Esophagus mucosa (tissue), 1 donor: ENCODE data around the gene CERS4. TPM values are rescaled to one million over a fixed set of nuclear protein-coding genes. Genes with fewer than 3 reads are reported as not detected.
"Not testable (repeated sequence)": the region's sequence is repeated elsewhere in the genome, so short reads cannot be mapped to it uniquely, and the experiment has no call there.

Experiments
- ATAC-seq: fragments of 200-7000 bp; cut with Tn5 transposase; one replicate; pipeline ENCODE4 v1.9.1; 2020
- total RNA-seq: library from RNA; stranded (reverse); gene quantifications from one replicate; pipeline ENCODE4 v1.2.4, GENCODE V29; 2023
- donor health status: DM: yes; HTN: yes; CAD: no.

Gene CERS4
- total RNA-seq, 1 donor from 2014 or later = 84.8 TPM

DNA sequence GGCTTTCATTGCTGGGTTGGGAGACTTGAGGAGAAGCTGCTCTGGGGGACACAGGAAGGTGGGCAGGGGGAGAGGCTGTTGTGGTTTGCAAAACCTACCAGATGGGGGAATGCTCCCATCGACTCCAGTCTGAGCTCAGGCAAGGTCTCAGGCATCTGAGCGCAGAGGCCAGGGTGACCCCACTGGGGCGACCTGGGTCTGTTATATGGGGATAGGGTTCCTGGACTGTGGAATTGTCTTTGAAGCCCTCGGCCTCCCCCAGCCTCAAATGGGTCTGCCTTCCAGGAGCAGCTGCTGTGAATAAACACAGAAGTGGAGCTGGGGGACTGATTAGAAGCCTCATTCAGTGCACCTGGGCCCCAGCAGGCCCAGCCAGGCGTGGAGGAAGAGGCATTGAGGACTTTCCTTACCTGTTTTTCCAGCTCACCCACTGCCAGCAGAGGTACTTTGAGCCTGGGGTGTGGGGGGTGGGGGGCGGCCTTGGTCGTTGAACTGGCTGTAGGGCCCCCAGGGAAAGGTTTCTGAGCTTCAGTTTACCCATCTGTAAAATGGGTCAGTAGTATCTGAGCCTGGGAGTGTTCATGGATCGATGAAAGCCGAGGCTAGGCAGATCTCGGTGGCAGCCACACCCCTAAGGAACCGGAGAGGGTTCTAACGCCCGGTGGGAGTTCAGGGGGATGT, 1.4 kb downstream of the CERS4 start:
- peak; percentile 35 for ATAC-seq

DNA sequence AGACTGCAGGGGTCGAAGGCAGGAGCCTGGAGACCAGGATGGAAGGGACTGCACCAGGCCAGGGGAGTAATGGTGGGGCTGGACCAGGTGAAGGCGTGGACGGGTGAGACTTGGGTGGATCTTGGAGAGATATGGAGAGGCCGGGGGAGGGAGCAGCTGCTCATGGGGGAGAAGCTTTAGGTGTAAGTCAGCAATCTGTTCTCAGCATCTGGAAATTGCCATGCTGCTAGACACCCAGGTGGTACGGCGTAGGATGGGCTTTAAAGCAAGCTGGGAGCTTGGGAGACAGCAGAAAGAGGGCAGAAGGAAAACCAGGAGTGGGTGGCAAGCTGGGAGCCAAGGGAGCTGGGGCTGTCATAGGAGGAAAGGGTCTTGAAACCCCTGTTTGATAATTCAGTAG, 3.0 kb downstream of the CERS4 start:
- ATAC-seq = no peak

DNA sequence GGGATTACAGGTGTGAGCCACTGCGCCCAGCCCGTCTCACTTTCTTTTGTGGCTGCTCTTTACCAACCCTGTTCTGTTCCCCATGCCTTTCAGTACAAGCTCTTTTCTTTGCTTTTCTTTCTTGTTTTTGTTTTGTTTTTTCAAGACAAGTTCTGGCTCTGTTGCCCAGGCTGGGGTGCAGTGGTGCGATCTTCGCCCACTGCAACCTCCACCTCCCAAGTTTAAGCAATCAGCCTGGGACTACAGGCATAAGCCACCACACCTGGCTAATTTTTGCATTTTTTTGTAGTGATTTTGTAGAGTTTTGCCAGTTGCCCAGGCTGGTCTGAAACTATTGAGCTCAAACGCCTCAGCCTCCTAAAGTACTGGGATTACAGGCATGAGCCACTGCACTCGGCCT, 3.7 kb downstream of the CERS4 start:
- no peak for ATAC-seq

DNA sequence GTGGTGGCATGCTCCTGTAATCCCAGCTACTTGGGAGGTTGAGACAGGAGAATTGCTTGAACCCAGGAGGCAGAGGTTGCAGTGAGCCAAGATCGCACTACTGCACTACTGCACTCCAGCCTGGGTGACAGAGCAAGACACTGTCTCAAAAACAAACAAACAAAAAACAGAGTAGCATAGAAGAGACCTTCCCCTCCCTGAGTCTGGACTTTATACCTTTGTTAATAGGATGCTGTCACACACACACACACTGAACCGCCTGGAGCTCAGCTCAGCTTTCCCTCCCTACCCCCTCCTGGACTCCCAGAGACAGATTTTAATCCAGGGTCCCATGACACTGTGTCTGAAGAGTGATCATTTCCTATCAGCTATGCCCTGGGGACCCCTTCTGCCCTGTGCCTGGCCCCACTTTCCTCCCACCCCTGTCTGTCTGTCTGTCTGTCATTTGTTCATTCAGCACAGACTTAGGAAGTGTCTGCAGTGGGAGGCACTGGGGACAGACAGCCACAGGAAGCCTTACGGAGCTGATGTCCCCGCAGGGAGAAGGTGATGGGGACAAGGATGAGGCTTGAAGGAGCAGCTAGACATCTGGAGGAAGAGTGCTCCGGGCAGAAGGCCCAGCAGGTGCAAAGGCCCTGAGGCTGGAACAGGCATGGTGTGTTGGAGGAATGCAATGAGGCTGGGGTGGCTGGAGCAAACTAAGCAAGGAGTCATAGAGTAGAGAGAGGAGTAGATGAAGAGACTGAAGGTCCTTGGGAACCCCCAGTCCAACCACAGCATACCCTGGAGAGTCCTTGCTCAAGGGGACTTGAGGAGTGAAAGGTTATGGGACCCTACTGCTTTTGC, 4.9 kb downstream of the CERS4 start:
- no peak for ATAC-seq

DNA sequence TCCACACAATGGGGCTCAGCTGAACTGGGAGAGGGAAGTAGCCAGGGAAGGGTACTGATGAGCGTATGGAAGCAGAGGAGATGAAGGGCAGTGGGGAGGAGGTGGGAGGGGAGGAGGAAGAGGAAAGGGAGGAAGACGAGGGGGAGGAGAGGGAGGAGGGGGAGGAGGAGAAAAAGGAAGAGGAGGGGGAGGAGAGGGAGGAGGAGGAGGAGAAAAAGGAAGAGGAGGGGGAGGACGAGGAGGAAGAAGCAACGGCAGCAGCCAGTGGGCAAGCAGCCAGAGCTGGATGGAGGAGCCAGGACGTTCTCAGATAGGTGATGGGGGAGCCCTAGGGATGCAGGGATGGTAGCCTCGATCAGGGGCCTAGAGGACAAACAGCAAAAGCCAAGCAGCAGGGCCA, 5.6 kb downstream of the CERS4 start:
- ATAC-seq = no peak

DNA sequence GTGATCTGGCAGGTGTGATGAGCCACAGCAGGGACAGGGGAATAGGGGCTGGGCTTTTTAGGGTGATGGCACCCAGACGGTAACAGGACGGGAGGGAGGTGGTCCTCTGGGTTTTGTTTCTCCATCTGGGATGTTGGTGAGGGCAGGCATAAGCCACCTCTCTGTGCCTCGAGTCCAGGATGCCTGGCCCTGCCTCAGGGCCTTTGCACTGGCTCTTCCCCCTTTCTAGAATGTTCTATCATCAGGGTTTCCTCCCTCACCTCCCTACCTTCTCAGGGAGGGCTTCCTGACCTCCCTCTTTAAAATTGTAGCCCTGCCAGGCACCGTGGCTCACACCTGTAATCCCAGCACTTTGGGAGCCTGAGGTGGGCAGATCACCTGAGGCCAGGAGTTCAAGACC, 6.6 kb downstream of the CERS4 start:
- no peak for ATAC-seq

DNA sequence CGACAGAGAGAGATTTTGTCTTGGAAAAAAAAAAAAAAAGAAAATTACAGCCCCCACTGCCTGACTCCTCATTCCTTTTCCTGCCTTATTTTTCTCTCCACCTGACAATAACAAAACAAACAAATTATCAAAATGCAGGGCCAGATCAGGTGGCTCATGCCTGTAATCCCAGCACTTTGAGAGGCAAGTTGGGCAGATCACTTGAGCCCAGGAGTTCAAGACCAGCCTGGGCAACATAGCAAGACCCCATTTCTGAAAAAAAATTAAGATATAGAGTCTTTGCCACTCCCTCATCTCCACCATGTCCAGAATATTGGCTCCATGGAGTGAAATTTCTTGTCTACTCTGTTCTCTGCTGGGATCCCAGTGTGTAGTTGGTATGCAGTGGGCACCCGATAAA, 7.2 kb downstream of the CERS4 start:
- no peak for ATAC-seq

DNA sequence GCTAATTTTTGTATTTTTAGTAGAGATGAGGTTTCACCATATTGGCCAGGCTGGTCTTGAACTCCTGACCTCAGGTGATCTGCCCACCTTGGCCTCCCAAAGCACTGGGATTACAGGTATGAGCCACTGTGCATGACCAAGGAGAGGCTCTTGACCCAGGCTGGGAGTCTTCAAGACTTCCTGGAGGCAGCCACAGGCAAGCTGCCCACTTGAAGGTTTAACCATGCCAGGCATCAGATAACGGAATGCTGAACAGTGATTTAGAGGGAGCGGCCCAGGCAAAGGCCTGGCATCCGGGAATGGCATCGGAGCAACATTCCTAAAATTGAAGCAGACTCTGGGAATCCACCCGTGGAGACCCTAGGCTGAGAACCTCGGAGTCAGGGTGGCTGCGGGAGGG, 9.0 kb downstream of the CERS4 start:
- ATAC-seq = not testable (repeated sequence)

DNA sequence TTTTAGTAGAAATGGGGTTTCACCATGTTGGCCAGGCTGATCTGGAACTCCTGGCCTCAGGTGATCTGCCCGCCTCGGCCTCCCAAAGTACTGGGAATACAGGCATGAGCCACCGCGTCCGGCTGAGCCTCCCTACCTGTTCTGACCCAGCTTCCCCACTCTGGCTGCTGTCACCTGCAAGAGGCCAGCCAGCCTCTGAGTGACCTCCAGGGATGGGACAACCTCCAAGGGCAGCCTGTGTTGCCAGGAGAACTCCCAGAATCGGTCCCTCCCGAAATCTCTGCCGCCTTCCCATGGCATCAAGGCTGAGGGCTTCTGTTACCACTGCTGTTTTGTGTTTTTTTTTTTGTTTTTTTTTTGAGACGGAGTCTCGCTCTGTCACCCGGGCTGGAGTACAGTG, 11.3 kb downstream of the CERS4 start:
- no peak for ATAC-seq

DNA sequence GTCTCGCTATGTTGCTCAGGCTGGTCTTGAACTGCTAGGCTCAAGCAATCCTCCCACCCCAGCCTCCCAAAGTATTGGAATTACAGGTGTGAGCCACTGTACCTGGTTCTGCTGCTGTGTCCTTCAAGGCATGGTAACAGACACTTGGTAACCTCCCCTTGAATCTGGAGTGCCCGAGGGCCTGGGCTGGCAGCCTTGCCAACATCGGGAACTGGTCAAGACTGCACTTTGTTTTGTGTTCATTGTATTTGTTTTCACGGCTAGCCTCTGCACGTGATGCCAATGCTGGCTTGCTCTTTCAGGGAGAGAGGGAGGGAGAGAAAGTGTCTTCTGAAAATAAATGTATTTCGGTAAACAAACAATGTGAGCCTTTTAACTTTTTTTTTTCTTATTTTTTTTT, 12.0 kb downstream of the CERS4 start:
- ATAC-seq = no peak

DNA sequence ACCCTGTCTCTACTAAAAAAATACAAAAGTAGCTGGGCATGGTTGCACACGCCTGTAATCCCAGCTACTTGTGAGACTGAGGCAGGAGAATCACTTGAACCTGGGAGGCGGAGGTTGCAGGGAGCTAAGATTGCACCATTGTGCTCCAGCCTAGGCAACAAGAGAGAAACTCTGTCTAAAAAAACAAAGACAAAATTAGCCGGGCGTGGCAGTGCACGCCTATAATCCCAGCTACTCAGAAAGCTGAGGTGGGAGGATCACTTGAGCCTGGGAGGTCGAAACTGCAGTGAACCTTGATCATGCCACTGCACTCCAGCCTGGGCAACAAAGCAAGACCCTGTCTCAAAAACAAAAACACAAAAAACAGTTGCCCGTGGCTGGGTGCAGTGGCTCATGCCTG, 14.3 kb downstream of the CERS4 start:
- ATAC-seq = peak; percentile 32

DNA sequence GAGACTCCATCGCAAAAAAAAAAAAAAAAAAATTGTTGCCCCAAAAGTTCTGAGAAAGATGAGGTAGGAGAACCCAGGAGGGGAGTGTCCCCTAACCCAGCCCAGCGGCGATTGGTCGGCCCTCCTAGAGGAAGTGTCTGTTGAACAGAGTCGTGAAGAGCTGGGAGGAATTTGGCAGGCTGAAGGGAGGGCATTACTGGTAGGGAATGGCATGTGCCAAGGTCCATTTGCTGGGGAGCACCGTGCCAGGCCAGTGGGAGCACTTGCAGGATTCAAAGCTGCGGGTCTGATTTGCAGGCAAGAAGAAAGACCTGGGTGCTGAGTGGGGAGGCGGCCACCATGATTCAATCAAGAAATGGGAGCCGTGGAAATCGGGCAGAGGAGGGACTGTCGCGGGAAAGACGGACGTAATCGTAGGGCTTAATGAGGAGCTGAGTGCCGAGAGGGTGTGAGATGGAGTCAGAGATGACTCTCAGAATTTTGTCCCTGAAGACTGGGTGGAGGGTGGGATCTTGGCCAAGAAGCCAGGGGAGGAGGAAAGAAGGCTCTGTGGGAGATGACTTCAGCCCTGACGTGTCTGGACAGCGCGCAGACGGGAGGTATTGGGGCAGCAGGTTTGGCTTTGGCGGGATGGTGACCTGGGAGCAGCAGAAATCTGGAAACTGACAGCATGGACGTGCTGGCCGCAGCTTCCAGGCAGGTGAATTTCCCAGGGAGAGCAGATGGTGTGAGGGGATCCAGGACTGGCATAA, 15.4 kb downstream of the CERS4 start:
- peak; percentile 84 for ATAC-seq

DNA sequence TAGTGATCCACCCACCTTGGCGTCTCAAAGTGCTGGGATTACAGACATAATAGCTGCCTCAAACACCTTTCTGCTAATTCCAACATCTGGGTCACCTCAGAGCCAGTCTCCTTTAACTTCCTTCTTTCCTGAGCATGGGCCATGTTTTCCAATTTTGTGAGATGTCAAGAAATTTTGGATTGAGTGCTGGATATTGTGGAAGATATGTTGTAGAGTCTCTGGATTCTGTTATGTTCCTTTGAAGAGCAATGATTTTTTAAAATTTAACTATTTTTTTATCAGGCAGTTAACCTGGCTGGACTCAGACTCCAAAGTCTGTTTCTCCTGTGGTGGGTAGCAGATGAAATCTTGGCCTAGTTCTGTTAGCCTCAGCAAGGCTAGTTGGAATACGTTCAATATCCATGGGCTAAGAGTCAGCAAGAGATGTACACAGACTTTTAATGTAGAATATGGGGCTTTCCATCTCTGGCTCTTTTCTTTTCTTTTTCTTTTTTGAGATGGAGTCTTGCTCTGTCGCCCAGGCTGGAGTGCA, 22.0 kb downstream of the CERS4 start:
- no peak for ATAC-seq

DNA sequence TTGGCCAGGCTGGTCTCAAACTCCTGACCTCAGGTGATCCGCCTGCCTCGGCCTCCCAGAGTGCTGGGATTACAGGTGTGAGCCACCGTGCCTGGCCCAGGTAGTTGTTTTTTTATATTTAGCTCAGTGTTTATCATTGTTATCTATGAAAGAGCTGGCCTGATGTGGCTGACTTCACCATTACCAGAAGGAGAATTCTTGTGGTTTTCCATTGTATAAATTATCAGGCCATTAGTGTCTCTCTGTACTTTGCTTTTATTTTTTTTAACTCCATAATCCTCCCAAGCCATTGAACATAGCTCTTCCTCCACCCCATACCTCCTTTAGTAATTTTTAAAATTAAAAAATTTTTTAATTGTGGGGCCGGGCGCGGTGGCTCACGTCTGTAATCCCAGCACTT, 24.2 kb downstream of the CERS4 start:
- no peak for ATAC-seq

DNA sequence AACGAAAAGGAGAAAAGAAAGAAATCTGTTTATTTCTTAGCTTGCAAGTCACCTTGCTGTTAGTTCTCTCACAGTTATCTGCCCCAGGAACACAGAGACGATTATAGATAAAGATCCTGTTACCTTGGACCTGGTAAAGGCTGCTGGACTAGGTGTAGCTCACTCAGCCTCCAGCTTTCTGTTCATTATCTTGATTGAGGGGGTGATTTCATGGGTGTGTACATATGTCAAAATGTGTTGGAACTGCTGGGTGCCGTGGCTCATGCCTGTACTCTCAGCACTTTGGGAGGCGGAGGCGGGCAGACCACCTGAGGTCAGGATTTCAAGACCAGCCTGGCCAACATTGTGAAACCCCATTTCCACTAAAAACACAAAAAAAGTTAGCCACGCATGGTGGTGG, 27.9 kb downstream of the CERS4 start:
- ATAC-seq = no peak

DNA sequence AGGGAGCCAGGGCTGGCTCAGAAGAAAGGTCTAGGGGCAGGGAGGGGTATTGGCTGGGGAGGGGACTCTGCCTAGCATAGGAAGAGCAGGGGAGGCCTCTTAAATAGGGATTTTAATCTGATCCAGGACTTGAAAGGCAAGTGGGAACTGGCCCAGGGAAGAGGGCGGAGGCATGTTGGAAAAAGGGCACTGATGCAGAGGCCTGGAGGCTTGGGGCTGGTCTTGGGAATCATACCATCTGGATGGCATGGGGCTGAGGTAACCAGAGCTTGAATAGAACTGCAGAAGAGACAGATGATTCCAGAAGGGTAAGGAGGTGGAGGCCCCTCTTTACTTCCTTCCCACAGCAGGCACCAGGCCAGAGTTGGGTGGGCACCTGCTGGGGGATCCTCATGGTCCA, 29.1 kb downstream of the CERS4 start:
- peak; percentile 46 for ATAC-seq

DNA sequence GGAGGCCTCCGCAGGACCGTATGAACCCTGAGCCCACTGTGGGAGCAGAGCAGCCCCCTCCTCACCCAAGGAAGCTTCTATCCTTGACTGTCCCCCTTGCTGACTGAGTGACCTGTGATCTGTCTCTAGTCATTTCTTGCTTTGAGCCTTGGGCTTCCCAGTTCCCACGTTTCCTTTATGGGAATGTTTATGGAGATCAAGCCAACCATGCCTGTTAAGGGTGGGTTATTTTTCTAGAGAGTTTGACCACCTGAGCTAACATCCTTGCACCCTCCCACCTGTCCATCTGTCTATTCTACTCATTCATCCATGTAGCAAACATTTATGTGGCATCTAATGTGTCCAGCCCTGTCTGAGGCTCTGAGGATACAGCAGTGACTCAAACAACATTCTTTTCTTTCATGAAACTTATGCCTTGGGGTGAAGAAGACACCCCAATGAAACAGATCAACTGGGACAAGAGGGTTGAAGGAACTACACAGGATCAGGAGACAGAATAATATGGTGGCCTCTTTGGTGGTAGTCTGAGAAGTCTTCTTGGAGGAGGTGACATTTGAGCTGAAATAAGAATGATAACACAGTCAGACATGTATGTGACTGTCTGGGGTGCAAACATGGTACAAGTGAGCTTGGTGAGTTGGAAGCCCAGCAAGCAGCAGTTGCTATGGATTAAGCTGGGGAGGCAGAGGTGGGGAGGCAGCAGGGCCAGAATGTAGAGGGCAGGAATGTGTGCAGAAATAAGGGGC, 30.5 kb downstream of the CERS4 start:
- ATAC-seq = no peak

DNA sequence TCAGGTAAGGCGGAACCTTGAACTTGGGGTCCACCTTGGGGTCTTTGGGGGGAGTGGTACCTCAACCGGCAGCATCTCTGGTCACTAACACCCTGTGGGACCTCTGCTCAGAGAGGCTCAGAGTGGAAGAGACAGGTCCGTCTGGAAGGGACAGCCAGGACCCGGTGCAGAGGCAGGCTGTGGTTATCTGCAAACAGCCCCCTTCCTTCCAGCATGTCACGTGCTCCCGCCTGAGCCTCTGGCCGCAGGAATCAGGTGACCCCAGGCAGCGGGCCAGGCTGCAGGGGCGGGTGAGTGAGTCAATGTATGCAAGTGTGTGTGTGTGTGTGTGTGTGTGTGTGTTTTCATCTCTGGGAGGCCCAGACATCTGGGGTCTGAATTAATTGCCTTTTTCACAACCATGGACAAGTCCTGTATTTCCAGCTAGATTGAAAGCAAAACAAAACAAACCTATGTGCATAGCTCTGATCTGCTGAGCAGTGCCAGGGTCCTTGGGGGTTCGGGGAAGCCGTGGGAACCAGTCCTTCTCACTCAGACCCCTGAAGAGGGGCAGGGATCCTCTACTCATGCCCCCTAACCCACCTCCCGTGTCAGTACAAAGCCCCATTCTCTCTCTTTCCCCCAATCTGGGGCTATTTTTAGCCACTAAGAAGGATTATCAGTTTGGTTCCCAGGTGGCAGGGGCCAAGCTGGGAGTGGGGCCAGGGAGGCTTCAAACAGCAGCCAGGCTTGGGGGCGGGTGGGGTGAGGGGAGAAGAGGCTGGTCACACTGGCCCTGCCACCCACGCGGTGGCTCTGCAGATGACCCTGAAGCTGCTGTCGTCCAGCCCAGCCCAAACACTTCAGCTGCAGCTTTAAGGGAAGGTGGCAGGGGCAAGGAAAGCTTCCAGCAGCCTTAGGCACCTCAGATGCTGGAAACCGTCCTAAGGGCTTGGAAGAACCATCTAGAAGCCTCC, 31.4 kb downstream of the CERS4 start:
- ATAC-seq = peak; percentile 59

DNA sequence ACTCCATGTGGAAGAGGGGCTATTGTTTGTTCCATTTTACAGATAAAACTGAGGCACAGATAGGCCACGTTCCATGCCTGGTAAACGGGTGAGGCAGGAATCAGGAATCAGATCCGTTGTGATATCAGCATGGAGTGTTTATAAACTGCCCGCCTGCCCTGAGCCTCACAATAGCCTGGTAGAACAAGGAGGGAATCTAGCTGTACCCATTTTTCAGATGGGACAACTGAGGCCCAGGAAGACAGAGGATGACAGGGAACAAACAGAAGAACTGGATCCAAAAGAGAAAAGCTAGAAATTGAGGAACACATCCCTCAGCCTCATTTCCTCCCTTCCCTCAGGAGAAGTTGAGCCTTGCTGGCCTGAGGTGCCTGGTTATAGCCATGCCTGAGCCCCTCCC, 32.5 kb downstream of the CERS4 start:
- ATAC-seq = no peak

DNA sequence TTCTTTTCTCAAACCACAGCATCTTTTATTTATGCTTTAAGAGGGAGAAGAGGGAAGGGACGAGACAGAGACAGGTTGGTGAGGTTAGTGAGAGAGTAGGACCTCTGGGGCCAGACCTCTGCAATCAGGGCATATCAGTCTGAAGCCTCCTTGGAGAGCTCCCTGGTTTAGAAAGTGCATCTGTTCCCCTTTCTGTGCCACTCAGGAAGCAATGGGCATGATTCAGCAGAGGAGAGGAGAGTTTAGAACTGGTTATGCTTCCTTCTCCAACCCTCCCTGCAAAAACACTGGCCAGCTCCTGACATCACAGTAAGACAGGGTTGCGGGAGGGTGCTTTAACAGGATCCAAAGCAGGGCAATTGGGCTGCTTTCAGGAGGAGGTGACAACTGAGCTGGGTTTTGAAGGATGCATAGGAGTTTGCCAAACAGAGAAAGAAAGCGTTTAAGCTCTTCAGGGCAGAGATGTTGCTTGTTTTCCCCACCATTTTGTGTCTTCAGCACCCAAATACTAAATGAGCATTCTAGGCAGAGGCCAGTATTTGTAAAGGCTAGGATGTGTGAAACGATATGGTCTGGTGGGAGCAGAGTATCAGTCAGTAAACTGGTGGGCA, 33.1 kb downstream of the CERS4 start:
- peak; percentile 28 for ATAC-seq

DNA sequence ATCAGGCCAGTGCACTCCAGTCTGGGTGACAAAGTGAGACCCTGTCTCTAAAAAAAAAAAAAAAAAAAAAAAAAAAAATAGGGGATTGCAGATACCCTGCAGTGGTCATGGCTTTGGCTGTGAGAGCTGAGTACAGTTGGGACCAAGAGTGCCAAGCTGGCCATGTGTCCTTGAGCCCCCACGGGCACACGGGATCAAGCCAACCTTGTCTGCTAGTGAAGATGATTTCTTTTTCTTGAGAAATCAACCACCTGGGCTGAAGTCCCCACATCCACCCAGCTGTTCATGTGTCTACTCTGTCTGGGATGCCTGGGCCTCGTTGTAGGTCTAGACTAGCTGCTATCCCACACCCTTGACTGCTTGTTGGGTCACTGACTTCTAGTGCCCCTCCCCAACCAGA, 34.0 kb downstream of the CERS4 start:
- ATAC-seq = no peak
